ENCODE data around the gene ADRA2B.

DNA sequence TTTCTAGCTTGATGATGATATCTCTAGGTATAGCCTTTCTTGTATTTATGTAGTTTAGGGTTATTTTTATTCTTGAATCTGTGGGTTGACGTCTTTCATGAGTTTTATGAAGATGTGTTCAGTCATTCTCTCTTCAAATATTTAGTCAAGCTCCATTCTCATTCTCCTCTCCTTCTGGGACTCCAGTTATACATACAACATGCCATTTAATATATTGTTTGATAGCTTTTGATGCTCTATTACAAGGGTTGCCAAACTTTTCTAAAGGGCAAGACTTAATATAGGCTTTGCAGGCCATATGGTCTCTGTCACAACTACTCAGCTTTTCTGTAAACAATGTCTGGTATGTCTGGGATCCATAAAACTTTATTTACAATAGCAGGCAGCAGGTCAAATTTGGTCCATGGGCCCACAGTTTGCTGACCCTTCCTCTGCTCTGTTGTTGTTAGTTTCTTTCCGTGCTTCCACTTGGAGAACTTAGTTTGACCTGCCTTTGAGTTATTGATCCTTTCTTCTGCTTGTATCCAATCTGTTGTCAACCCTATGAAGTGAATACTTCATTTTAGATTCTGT lies 41.1 kb downstream of the ADRA2B start:
- TF ChIP-seq, protein P1, sequence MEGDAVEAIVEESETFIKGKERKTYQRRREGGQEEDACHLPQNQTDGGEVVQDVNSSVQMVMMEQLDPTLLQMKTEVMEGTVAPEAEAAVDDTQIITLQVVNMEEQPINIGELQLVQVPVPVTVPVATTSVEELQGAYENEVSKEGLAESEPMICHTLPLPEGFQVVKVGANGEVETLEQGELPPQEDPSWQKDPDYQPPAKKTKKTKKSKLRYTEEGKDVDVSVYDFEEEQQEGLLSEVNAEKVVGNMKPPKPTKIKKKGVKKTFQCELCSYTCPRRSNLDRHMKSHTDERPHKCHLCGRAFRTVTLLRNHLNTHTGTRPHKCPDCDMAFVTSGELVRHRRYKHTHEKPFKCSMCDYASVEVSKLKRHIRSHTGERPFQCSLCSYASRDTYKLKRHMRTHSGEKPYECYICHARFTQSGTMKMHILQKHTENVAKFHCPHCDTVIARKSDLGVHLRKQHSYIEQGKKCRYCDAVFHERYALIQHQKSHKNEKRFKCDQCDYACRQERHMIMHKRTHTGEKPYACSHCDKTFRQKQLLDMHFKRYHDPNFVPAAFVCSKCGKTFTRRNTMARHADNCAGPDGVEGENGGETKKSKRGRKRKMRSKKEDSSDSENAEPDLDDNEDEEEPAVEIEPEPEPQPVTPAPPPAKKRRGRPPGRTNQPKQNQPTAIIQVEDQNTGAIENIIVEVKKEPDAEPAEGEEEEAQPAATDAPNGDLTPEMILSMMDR (IDR thresholded peaks at IDR 0.05; ENCODE audit: poor library complexity) = no peak
- no peak for TF ChIP-seq EZH2phosphoT487 (IDR thresholded peaks at IDR 0.05; ENCODE audit: low read depth, severe bottlenecking, unreplicated experiment)
